ENCODE results near the gene ZNF334. TPM values are rescaled to one million over a fixed set of nuclear protein-coding genes. Genes with fewer than 3 reads are reported as not detected.

Gene ZNF334
- total RNA-seq, 4 donors from 2014 or later: 0.44 to 11.1 (median 1.1) TPM

- no peak for TF ChIP-seq CTCF (IDR thresholded peaks at IDR 0.05; ENCODE audit: low read depth)
Measured at GRCh38 chr20:46557231-46557956, 44.0 kb upstream of the ZNF334 start.

- TF ChIP-seq CTCF (IDR thresholded peaks at IDR 0.05; ENCODE audit: low read depth): no peak
Measured at GRCh38 chr20:46555370-46555956, 42.1 kb upstream of the ZNF334 start.

GRCh38 chr20:46554828-46555227 lies 41.5 kb upstream of the ZNF334 start:
- no peak for TF ChIP-seq CTCF (IDR thresholded peaks at IDR 0.05; ENCODE audit: low read depth)

GRCh38 chr20:46553926-46554325 lies 40.6 kb upstream of the ZNF334 start:
- TF ChIP-seq CTCF (IDR thresholded peaks at IDR 0.05; ENCODE audit: low read depth): no peak

GRCh38 chr20:46552460-46553420 lies 39.4 kb upstream of the ZNF334 start:
- TF ChIP-seq CTCF (IDR thresholded peaks at IDR 0.05; ENCODE audit: low read depth): no peak

GRCh38 chr20:46551522-46552381 lies 38.4 kb upstream of the ZNF334 start:
- TF ChIP-seq CTCF (IDR thresholded peaks at IDR 0.05; ENCODE audit: low read depth): no peak
